IPS DF 19.7 (cell line): Measurements from ENCODE around the gene SUN1.
"Not testable (repeated sequence)": the region's sequence is repeated elsewhere in the genome, so short reads cannot be mapped to it uniquely, and the experiment has no call there.

Experiments
- DNase-seq: peaks from one replicate; pipeline ENCODE4 v3.0.0-alpha.2; 2013; ENCODE audit warnings: low read depth, low spot score

Gene SUN1

DNA sequence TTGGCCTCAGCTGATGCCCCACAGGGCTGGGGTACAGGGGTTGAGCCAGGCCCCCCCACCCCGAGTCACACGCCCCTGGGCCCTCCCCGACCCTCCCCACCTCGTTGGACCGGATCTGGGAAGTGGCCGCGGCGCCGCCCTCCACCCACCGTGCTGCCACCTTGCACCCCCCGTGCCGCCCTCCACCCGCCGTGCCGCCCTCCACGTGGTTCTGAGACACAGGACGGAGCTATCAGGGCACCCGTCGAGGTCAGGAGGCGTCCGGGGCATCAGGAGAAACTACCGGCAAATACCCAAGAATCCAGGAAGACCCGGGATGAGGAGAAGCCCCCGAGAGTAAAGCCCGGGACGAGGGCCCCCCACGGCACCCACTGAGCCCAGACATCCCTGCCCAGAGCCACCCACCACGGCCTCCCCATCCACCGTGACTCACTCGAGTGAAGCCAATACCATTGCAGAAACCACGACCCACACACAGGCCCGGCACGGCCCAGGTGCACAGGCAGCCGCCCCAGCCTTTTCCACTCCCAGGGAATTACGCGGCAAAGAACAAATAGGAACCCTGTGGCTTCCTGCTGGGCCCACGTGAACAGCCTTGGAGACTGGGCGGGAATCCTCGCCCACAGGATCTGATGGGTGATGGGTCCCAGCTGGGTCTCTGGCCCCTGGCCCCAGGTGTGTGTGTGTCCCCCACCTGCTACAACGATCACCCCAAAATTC lies 88.2 kb downstream of the SUN1 start:
- no peak for DNase-seq

DNA sequence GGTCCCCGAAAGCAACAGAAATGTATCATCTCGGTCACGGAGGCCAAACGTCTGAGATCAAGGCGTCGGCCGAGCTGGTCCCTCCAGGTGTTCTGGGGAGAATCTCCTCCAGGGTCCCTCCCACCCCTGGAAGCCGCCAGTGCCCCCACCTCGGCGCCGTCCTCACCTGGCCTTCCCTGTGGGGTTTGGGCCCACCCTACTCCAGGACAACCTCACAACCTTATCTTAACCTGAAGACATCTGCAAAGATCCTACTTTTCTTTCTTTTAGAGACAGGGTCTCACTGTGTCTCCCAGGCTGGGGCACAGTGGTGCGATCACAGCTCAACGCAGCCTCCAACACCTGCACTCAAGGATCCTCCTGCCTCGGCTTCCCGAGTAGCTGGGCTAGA lies 88.8 kb downstream of the SUN1 start:
- DNase-seq, result no peak

DNA sequence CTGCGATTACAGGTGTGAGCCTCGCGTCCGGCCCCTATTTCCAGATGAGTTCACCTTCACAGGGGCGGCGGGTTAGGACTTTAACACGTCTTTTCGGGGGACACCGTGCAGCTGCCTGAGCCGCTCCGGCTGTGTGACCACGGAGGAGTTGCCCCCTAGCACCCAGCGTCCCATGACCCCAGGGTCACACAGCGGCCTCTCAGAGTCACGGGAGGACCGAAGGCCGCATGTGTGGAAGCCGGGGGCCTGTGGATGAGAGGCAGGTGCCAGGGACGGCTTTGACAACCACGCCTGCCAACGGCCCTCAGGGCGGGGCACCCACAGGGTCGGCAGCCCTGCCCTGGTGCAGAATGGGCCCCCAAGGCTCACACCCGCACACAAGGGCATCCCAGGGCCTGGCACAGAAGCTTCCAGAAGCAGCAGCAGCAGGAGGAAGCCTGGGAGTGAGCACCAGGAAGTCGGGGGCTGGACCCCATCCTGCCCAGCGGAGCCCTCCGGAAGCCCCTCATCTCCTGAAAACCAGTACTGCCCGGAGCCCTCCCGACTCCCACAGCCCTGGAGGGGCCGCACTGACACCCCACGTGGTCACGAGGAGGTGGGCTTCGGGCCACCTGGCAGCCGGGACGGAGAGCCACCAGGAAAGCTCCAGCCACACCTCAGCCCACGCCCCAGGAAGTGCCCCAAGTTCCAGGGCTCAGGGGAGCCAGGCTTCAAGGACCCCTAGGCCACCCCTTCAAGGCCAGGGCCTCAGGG lies 89.5 kb downstream of the SUN1 start:
- DNase-seq, result no peak

DNA sequence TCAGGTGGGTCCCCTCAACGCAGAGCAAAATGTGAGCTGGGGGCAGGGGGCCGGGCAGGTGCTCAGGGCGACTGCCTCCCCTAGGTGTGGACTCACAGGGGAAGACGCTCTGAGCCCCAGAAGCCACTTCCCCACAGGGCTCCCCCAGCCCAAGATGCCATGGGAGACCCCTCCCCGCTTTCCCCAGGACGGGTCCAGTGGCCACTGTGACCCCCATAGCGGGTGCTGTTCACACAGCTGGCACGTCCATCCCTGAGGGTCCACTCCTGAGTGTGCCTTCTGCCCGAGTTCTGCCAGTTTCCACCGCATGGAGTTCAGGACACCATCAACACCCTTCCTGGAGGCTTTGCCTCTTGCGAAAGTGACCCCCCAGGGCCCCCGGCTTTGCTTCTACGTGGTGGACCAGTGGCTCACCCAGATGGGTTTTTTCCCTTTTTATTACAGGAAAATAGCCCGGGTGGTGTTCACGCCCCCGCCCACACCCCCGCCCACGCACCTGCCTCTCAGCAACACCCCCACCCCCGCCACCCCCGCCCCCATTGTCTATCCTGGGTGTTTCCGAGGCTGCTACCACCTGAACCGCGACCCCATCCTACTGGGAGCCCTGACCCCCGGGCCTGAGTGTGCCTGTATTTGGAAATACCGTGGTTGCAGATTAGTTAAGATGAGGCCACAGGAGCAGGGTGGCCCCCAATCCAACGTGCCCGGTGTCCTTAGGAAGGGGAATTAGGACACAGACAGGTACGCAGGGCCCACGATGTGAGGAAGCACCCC lies 90.2 kb downstream of the SUN1 start:
- no peak for DNase-seq

DNA sequence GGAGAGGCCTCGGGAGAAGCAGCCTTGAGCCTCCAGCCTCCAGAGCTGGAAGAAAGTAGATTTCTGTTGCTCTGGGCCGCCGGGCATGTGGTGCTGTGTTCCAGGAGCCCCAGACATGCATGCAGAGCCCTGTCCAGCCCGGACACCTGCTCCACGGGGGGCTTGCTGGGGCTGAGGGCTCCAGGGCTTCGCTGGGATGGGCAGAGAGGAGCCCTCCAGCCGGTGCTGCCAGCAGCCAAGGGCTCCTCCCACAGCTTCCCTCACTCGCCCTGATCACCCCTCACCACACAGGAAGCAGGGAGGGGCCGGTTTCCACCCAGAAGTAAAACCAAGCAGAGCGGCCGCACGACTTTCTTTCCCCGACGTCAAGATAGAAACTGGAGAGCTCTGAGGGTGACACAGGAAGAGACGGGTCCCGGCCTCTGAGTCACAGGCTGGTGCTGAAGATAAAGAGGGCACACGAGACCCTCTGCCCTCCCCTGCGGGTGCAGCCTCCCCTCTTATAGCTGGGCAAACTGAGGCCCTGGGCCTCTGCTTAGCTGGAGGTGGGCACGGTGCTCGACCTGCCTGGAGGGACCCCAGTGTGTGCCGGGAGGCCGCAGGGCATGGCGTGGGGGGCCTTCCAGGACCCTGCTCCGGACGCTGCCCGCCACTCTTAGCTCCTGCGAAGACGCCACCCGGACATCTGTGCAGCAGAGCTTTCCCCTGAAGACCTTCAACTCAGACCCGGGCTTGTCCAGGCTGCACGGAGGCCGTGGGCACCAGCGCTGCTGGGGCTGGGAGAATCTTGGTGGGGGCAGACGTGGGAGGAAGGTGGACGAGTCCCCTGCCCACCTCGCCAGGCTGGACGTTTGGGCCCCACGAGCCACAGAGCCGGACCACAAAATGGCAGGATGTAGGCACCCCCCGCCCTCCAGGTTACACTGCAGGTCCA lies 91.1 kb downstream of the SUN1 start:
- DNase-seq, result no peak

DNA sequence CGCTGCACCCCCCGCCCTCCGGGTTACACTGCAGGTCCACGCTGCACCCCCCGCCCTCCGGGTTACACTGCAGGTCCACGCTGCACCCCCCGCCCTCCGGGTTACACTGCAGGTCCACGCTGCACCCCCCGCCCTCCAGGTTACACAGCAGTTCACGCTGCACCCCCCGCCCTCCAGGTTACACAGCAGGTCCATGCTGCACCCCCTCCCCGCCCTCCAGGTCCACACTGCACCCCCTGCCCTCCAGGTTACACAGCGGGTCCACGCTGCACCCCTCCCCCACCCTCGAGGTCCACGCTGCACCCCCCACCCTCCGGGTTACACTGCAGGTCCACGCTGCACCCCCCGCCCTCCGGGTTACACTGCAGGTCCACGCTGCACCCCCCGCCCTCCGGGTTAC lies 91.8 kb downstream of the SUN1 start:
- DNase-seq, result not testable (repeated sequence)
